ENCODE results near the gene ATG7.

ATG7 gene

DNA sequence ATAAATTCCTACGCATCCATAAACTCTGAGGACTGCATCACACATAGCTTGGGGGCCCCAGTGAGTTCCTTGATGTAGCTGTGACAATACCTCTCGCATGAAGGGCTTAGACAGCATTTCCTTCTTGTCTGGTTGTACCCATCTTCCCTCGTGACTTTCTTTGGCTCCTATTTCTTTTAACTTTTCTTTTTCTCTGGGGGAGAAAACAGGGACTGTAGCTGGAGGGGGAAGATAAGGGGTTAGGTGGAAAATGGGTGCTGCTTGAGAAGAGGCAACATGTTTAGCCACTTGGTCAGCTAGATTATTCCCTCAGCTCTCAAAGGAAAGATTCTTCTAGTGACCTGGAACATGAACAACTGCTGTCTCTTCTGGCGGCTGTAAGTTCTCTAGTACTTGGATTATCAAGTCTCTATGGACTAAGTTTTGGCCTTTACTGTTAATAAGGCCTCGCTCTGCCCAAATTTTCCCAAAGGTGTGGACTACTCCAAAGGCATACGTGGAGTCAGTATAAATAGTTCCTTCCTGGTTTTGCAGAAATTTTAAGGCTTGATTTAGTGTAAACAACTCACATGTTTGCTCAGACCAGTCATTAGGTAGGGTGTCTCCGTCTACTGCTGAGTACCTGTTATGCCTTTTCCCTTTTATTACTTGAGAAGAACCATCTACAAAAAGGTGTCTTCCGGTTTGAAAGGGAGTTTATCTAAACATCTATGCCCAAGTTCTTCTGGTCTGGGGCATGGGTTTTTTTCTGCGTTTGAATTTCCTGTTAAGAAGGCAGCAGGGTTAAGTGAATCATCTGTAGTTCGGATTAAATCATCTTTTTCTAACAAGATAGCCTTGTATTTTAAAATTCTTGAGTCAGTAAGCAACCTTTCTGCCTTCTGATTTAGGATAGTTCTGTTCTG, 21.0 kb upstream of the ATG7 start (continued):
- TF ChIP-seq, protein P1, sequence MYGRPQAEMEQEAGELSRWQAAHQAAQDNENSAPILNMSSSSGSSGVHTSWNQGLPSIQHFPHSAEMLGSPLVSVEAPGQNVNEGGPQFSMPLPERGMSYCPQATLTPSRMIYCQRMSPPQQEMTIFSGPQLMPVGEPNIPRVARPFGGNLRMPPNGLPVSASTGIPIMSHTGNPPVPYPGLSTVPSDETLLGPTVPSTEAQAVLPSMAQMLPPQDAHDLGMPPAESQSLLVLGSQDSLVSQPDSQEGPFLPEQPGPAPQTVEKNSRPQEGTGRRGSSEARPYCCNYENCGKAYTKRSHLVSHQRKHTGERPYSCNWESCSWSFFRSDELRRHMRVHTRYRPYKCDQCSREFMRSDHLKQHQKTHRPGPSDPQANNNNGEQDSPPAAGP (tag by site-specific recombination; IDR thresholded peaks at IDR 0.05): no peak

DNA sequence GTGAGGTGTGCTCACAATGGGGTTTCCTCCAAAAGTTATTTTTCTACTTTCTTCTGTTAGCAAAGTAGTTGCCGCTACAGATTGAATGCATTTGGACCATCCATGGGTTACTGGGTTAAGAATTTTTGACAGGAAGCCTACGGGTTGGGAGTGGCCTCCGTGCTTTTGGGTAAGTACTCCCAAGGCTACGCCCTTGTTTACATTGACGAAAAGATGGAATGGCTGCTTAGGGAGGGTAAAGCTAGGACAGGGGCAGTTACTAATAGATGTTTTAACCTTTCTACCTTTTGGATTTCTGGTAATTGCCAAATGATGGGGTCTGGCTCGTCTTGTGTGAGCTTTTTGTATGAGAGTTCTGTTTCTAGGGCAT, 20.4 kb upstream of the ATG7 start:
- no peaks in the 10 kb centered on the region for H3K36me3 ChIP-seq (ENCODE audit: control insufficient read depth in 2 of 2, insufficient read depth in 1 of 2, low read length in 2 of 2)
- H3K4me1 ChIP-seq (ENCODE audit: control insufficient read depth, insufficient read depth, low read length): no peaks in the 10 kb centered on the region
- TF ChIP-seq, protein P2, sequence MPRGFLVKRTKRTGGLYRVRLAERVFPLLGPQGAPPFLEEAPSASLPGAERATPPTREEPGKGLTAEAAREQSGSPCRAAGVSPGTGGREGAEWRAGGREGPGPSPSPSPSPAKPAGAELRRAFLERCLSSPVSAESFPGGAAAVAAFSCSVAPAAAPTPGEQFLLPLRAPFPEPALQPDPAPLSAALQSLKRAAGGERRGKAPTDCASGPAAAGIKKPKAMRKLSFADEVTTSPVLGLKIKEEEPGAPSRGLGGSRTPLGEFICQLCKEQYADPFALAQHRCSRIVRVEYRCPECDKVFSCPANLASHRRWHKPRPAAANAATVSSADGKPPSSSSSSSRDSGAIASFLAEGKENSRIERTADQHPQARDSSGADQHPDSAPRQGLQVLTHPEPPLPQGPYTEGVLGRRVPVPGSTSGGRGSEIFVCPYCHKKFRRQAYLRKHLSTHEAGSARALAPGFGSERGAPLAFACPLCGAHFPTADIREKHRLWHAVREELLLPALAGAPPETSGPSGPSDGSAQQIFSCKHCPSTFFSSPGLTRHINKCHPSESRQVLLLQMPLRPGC (tag by site-specific recombination; IDR thresholded peaks at IDR 0.05): no peak
- TF ChIP-seq ZNF610 (tag by site-specific recombination; IDR thresholded peaks at IDR 0.05; ENCODE audit: borderline replicate concordance): no peak
- no peak for TF ChIP-seq ZNF184 (tag by site-specific recombination; IDR thresholded peaks at IDR 0.05)
- TF ChIP-seq SP2 (tag by site-specific recombination; IDR thresholded peaks at IDR 0.05): no peak
- no peak for TF ChIP-seq ZSCAN16 (tag by site-specific recombination; IDR thresholded peaks at IDR 0.05)
- TF ChIP-seq ZNF555 (tag by site-specific recombination; conservative IDR thresholded peaks at IDR 0.05): no peak
- no peak for TF ChIP-seq ZNF335 (tag by site-specific recombination; conservative IDR thresholded peaks at IDR 0.05)
- TF ChIP-seq SALL2 (tag by site-specific recombination; IDR thresholded peaks at IDR 0.05; ENCODE audit: borderline replicate concordance): no peak
- TF ChIP-seq ZNF211 (tag by site-specific recombination; IDR thresholded peaks at IDR 0.05; ENCODE audit: low read depth): no peak
- TF ChIP-seq, protein P3, sequence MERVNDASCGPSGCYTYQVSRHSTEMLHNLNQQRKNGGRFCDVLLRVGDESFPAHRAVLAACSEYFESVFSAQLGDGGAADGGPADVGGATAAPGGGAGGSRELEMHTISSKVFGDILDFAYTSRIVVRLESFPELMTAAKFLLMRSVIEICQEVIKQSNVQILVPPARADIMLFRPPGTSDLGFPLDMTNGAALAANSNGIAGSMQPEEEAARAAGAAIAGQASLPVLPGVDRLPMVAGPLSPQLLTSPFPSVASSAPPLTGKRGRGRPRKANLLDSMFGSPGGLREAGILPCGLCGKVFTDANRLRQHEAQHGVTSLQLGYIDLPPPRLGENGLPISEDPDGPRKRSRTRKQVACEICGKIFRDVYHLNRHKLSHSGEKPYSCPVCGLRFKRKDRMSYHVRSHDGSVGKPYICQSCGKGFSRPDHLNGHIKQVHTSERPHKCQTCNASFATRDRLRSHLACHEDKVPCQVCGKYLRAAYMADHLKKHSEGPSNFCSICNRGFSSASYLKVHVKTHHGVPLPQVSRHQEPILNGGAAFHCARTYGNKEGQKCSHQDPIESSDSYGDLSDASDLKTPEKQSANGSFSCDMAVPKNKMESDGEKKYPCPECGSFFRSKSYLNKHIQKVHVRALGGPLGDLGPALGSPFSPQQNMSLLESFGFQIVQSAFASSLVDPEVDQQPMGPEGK (tag by site-specific recombination; IDR thresholded peaks at IDR 0.05): no peak
- TF ChIP-seq, protein P4, sequence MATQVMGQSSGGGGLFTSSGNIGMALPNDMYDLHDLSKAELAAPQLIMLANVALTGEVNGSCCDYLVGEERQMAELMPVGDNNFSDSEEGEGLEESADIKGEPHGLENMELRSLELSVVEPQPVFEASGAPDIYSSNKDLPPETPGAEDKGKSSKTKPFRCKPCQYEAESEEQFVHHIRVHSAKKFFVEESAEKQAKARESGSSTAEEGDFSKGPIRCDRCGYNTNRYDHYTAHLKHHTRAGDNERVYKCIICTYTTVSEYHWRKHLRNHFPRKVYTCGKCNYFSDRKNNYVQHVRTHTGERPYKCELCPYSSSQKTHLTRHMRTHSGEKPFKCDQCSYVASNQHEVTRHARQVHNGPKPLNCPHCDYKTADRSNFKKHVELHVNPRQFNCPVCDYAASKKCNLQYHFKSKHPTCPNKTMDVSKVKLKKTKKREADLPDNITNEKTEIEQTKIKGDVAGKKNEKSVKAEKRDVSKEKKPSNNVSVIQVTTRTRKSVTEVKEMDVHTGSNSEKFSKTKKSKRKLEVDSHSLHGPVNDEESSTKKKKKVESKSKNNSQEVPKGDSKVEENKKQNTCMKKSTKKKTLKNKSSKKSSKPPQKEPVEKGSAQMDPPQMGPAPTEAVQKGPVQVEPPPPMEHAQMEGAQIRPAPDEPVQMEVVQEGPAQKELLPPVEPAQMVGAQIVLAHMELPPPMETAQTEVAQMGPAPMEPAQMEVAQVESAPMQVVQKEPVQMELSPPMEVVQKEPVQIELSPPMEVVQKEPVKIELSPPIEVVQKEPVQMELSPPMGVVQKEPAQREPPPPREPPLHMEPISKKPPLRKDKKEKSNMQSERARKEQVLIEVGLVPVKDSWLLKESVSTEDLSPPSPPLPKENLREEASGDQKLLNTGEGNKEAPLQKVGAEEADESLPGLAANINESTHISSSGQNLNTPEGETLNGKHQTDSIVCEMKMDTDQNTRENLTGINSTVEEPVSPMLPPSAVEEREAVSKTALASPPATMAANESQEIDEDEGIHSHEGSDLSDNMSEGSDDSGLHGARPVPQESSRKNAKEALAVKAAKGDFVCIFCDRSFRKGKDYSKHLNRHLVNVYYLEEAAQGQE (tag by site-specific recombination; IDR thresholded peaks at IDR 0.05): no peak
- TF ChIP-seq ZNF529 (tag by site-specific recombination; IDR thresholded peaks at IDR 0.05; ENCODE audit: insufficient replicate concordance): no peak
- no peak for TF ChIP-seq ZNF121 (tag by site-specific recombination; IDR thresholded peaks at IDR 0.05)
- H3K4me3 ChIP-seq (ENCODE audit: low read depth, low read length): no peak overlapping the region
- ChIA-PET CTCF (no interaction called here), POLR2A (no interaction called here)
- H3K9me3 ChIP-seq (ENCODE audit: control insufficient read depth, insufficient read depth, low read depth, low read length): no peaks in the 10 kb centered on the region
- no peak overlapping the region for H3K27ac ChIP-seq (ENCODE audit: extremely low read depth, low read depth, low read length)
